Neural crest cell (in vitro differentiated cells): ENCODE data around the gene SH3RF3. TPM values are rescaled to one million over a fixed set of nuclear protein-coding genes. Genes with fewer than 3 reads are reported as not detected.

ENCODE experiments used
- DNase-seq: peaks from one replicate; pipeline ENCODE4 v3.0.0; 2021; ENCODE audit warnings: low read depth, mixed read lengths, low spot score
- H3K27ac Mint-ChIP-seq: one replicate; pipeline ENCODE4 v1.8.0; 2021; ENCODE audit warnings: mild to moderate bottlenecking, mixed read lengths; ENCODE audit not compliant: unreplicated experiment
- H3K27me3 Mint-ChIP-seq: 2 replicates; pipeline ENCODE4 v1.8.0; 2021; ENCODE audit warnings: low read depth, mild to moderate bottlenecking, mixed read lengths
- H3K36me3 Mint-ChIP-seq: 2 replicates; pipeline ENCODE4 v1.8.0; 2021; ENCODE audit warnings: low read depth, mild to moderate bottlenecking, mixed read lengths
- H3K4me1 Mint-ChIP-seq: 2 replicates; pipeline ENCODE4 v1.8.0; 2021; ENCODE audit warnings: mixed read lengths
- H3K4me3 Mint-ChIP-seq: one replicate; pipeline ENCODE4 v1.8.0; 2021; ENCODE audit warnings: mild to moderate bottlenecking, mixed read lengths
- H3K9me3 Mint-ChIP-seq: 2 replicates; pipeline ENCODE4 v1.8.0; 2021; ENCODE audit warnings: mixed read lengths
- CTCF ChIP-seq: fragments of 200-600 bp; sonication (generic); conservative IDR thresholded peaks from 2 replicates; pipeline ENCODE4 v1.5.0; 2021; ENCODE audit warnings: antibody characterized with exemption, mild to moderate bottlenecking
- long read RNA-seq: library from polyadenylated mRNA; unstranded; transcript quantifications from one replicate; pipeline ENCODE4 v2.0.0, GENCODE V29; 2020
- total RNA-seq: library from RNA; stranded (reverse); gene quantifications from 2 replicates; pipeline ENCODE4 v1.2.1, GENCODE V29; 2021

Gene SH3RF3
- total RNA-seq: 0.70 and 0.84 TPM in 2 replicates
- long read RNA-seq: 0 reads

GRCh38 chr2:109128616-109129355 is at the start of gene SH3RF3:
Gene SH3RF3 (plus strand): TSS chr2:109129205.
- no peak within 1 kb of the TSS for H3K27ac Mint-ChIP-seq
- peaks cover 65% of the 10 kb centered on the region for H3K27me3 Mint-ChIP-seq
- TF ChIP-seq CTCF: no peak
- H3K36me3 Mint-ChIP-seq: no peaks in the 10 kb centered on the region
- peaks cover 8% of the 10 kb centered on the region for H3K4me1 Mint-ChIP-seq
- DNase-seq: peak; percentile 34
- no peaks in the 10 kb centered on the region for H3K9me3 Mint-ChIP-seq
- peak within 1 kb of the TSS; percentile 91 for H3K4me3 Mint-ChIP-seq

GRCh38 chr2:109079590-109079989 is 49.4 kb upstream of the SH3RF3 start:
- Mint-ChIP-seq H3K36me3 (no peaks in the 10 kb centered on the region), H3K4me3 (no peak overlapping the region), H3K27ac (no peak overlapping the region), H3K9me3 (peaks cover 9% of the 10 kb centered on the region), H3K4me1 (no peaks in the 10 kb centered on the region), H3K27me3 (peaks cover 8% of the 10 kb centered on the region)
- DNase-seq: no peak
- no peak for TF ChIP-seq CTCF

DNA sequence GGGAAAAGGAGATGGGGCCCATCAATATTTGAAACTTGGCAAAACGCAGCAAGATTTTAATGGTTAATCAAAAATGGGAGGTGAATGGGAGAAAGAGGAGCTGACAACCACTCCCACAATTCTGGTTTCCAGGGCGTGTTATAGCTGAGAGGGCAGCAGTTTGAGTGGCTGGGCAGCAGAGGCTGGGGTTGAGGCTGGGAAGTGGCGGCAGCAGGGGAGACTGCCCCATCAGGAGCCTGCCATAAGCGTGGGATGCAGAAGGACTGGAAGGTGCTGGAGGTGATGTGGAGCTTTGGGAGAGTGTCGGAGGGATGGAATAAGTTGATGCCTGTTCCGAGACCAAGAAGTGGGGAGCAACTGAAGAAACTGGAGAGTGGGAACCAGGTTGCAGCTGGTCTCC is 48.9 kb upstream of the SH3RF3 start:
- no peak overlapping the region for H3K4me3 Mint-ChIP-seq
- no peak for TF ChIP-seq CTCF
- peak overlapping the region; percentile 58 for H3K27ac Mint-ChIP-seq
- no peak for DNase-seq
- peaks cover 9% of the 10 kb centered on the region for H3K9me3 Mint-ChIP-seq
- no peaks in the 10 kb centered on the region for H3K4me1 Mint-ChIP-seq
- peaks cover 8% of the 10 kb centered on the region for H3K27me3 Mint-ChIP-seq
- no peaks in the 10 kb centered on the region for H3K36me3 Mint-ChIP-seq

- no peak for TF ChIP-seq CTCF
- Mint-ChIP-seq H3K9me3 (peaks cover 9% of the 10 kb centered on the region), H3K27ac (no peak overlapping the region), H3K36me3 (no peaks in the 10 kb centered on the region), H3K4me1 (no peaks in the 10 kb centered on the region), H3K27me3 (peaks cover 8% of the 10 kb centered on the region), H3K4me3 (no peak overlapping the region)
- no peak for DNase-seq
These were observed 48.2 kb upstream of the SH3RF3 start for GRCh38 chr2:109080757-109081156.

- H3K9me3 Mint-ChIP-seq: peaks cover 9% of the 10 kb centered on the region
- no peak overlapping the region for H3K4me3 Mint-ChIP-seq
- TF ChIP-seq CTCF: no peak
- no peak for DNase-seq
- H3K27ac Mint-ChIP-seq: no peak overlapping the region
- peaks cover 8% of the 10 kb centered on the region for H3K27me3 Mint-ChIP-seq
- no peaks in the 10 kb centered on the region for H3K4me1 Mint-ChIP-seq
- H3K36me3 Mint-ChIP-seq: no peaks in the 10 kb centered on the region
These were observed 47.6 kb upstream of the SH3RF3 start for GRCh38 chr2:109081374-109081773.
